Smooth muscle cell (in vitro differentiated cells): ENCODE measurements around the gene BACH1. TPM values are rescaled to one million over a fixed set of nuclear protein-coding genes. Genes with fewer than 3 reads are reported as not detected.
A peak's percentile ranks its signal among the peaks of the same experiment; 100 is the strongest.

Experiments used
- DNase-seq: peaks from one replicate; lab custom pipeline; 2025; ENCODE audit not compliant: unreplicated experiment; lab: John Stamatoyannopoulos, UW
- H2AFZ ChIP-seq: fragments of 200-600 bp; sonication (generic); 2 replicates; pipeline ENCODE4 v1.6.0; 2016; ENCODE audit warnings: antibody characterized with exemption, low read depth, mild to moderate bottlenecking
- H3F3A ChIP-seq: fragments of 200-600 bp; sonication (generic); 2 replicates; pipeline ENCODE4 v1.6.0; 2017; ENCODE audit warnings: antibody characterized with exemption, low read depth
- H3K27ac ChIP-seq: fragments of 200-600 bp; sonication (generic); 2 replicates; pipeline ENCODE4 v1.5.1; 2016; ENCODE audit warnings: low read depth, mild to moderate bottlenecking
- H3K27me3 ChIP-seq: fragments of 200-600 bp; sonication (generic); 2 replicates; pipeline ENCODE4 v1.6.1; 2016; ENCODE audit warnings: low read depth, mild to moderate bottlenecking
- H3K36me3 ChIP-seq: fragments of 200-600 bp; sonication (generic); 2 replicates; pipeline ENCODE4 v1.5.1; 2016; ENCODE audit warnings: low read depth
- H3K4me1 ChIP-seq: fragments of 200-600 bp; sonication (generic); 2 replicates; pipeline ENCODE4 v1.5.1; 2016; ENCODE audit warnings: low read depth
- H3K4me2 ChIP-seq: fragments of 200-600 bp; sonication (generic); 2 replicates; pipeline ENCODE4 v1.6.0; 2016; ENCODE audit warnings: mild to moderate bottlenecking
- H3K4me3 ChIP-seq: fragments of 200-600 bp; sonication (generic); 2 replicates; pipeline ENCODE4 v1.5.1; 2016; ENCODE audit warnings: mild to moderate bottlenecking
- H3K79me2 ChIP-seq: fragments of 200-600 bp; sonication (generic); 2 replicates; pipeline ENCODE4 v1.6.0; 2016; ENCODE audit warnings: low read depth, mild to moderate bottlenecking
- H3K9ac ChIP-seq: fragments of 200-600 bp; sonication (generic); 2 replicates; pipeline ENCODE4 v1.6.0; 2016; ENCODE audit warnings: low read depth
- H3K9me3 ChIP-seq: fragments of 200-600 bp; sonication (generic); replicated peaks from 2 replicates; pipeline ENCODE4 v1.5.1; 2016; ENCODE audit warnings: low read depth
- H4K20me1 ChIP-seq: fragments of 200-600 bp; sonication (generic); 2 replicates; pipeline ENCODE4 v1.6.0; 2016; ENCODE audit warnings: low read depth
- CTCF ChIP-seq: fragments of 200-600 bp; sonication (generic); IDR thresholded peaks from 2 replicates; pipeline ENCODE4 v1.5.1; 2017; ENCODE audit warnings: borderline replicate concordance, mild to moderate bottlenecking, antibody characterized with exemption; ENCODE audit not compliant: insufficient read depth, poor library complexity, severe bottlenecking
- WGBS: methylation state at CpG from one replicate; pipeline ENCODE4 v1.1.7; 2016; ENCODE audit warnings: low lambda C conversion rate; 5-methylcytosine and 5-hydroxymethylcytosine counted together
- polyA plus RNA-seq: library from polyadenylated mRNA; unstranded; fragments of >200 nt; fragmentation: Nextera tagmentation; extraction: Ambion mirVana; gene quantifications from 2 replicates; pipeline ENCODE4 v1.2.1, GENCODE V29; 2016
- total RNA-seq: library from RNA; depleted of rRNA; stranded (reverse); fragments of >200 nt; gene quantifications from 2 replicates; pipeline ENCODE4 v1.2.3, GENCODE V29; 2014

Gene BACH1
- total and polyA plus RNA-seq, 2 experiments from 2014 or later: 29.5 to 103 TPM

GRCh38 chr21:29329406-29329805 is 30.7 kb downstream of the BACH1 start:
- Histone ChIP-seq H3F3A (peaks cover 32% of the 10 kb centered on the region), H3K36me3 (peaks cover 32% of the 10 kb centered on the region), H3K4me2 (no peak overlapping the region), H2AFZ (no peak overlapping the region), H3K4me1 (peaks cover 17% of the 10 kb centered on the region), H3K27me3 (no peaks in the 10 kb centered on the region), H3K4me3 (no peak overlapping the region), H3K79me2 (peaks cover 87% of the 10 kb centered on the region), H3K9me3 (no peaks in the 10 kb centered on the region), H3K9ac (no peak overlapping the region), H4K20me1 (peaks cover 95% of the 10 kb centered on the region), H3K27ac (no peak overlapping the region)
- TF ChIP-seq CTCF: no peak
- DNase-seq: no peak
- 98% methylated on average over 5 of the region's 5 CpGs for WGBS

- H3F3A ChIP-seq: peaks cover 32% of the 10 kb centered on the region
- peaks cover 27% of the 10 kb centered on the region for H3K4me1 ChIP-seq
- TF ChIP-seq CTCF: no peak
- peaks cover 86% of the 10 kb centered on the region for H3K79me2 ChIP-seq
- peaks cover 95% of the 10 kb centered on the region for H4K20me1 ChIP-seq
- peak overlapping the region; percentile 57 for H3K27ac ChIP-seq
- no peak overlapping the region for H3K9ac ChIP-seq
- H3K4me3 ChIP-seq: no peak overlapping the region
- H3K36me3 ChIP-seq: peaks cover 32% of the 10 kb centered on the region
- H3K27me3 ChIP-seq: no peaks in the 10 kb centered on the region
- DNase-seq: no peak
- 98% methylated on average over 1 of the region's 1 CpG for WGBS
- H2AFZ ChIP-seq: no peak overlapping the region
- no peak overlapping the region for H3K4me2 ChIP-seq
- no peaks in the 10 kb centered on the region for H3K9me3 ChIP-seq
Observed at GRCh38 chr21:29330797-29331196, 32.1 kb downstream of the BACH1 start.

- Histone ChIP-seq H3K4me2 (peak overlapping the region; percentile 67), H3K79me2 (peaks cover 84% of the 10 kb centered on the region), H3K9me3 (no peaks in the 10 kb centered on the region), H3K4me3 (no peak overlapping the region), H3K4me1 (peaks cover 30% of the 10 kb centered on the region), H3K9ac (peak overlapping the region; percentile 17), H3K27me3 (no peaks in the 10 kb centered on the region), H3K27ac (peak overlapping the region; percentile 91), H2AFZ (no peak overlapping the region), H3K36me3 (peaks cover 17% of the 10 kb centered on the region), H3F3A (peaks cover 32% of the 10 kb centered on the region), H4K20me1 (peaks cover 95% of the 10 kb centered on the region)
- TF ChIP-seq CTCF: no peak
- no peak for DNase-seq
- 64% methylated on average over 10 of the region's 10 CpGs for WGBS
Observed at GRCh38 chr21:29332461-29333362, 34.0 kb downstream of the BACH1 start.
